GM18870 (cell line): ENCODE measurements around the gene EMP3.
"Not testable (repeated sequence)": the region's sequence is repeated elsewhere in the genome, so short reads cannot be mapped to it uniquely, and the experiment has no call there.

Experiments
- ATAC-seq: cut with Tn5 transposase; IDR thresholded peaks from one replicate; pipeline ENCODE4 v1.9.1; 2021; ENCODE audit warnings: moderate library complexity; ENCODE audit not compliant: unreplicated experiment

Gene EMP3

GRCh38 chr19:48325265-48325910, at the start of gene EMP3:
EMP3 (plus strand) TSS chr19:48325552; CDS start chr19:48326845, 1,293 bp downstream.
- no peak for ATAC-seq

- ATAC-seq, result no peak
Observed at GRCh38 chr19:48279747-48280146, 45.6 kb upstream of the EMP3 start.

- no peak for ATAC-seq
Observed at GRCh38 chr19:48283908-48284307, 41.4 kb upstream of the EMP3 start.

GRCh38 chr19:48284896-48285295, 40.5 kb upstream of the EMP3 start:
- no peak for ATAC-seq

- no peak for ATAC-seq
Observed at GRCh38 chr19:48287748-48288147, 37.6 kb upstream of the EMP3 start.

- no peak for ATAC-seq
Observed at GRCh38 chr19:48290401-48290770, 35.0 kb upstream of the EMP3 start.

- no peak for ATAC-seq
Observed at GRCh38 chr19:48290771-48291488, 34.4 kb upstream of the EMP3 start.

GRCh38 chr19:48291489-48291815, 33.9 kb upstream of the EMP3 start:
- not testable (repeated sequence) for ATAC-seq

- ATAC-seq, result no peak
Observed at GRCh38 chr19:48292798-48293197, 32.6 kb upstream of the EMP3 start.

GRCh38 chr19:48295458-48295857, 29.9 kb upstream of the EMP3 start:
- ATAC-seq, result no peak

GRCh38 chr19:48296963-48297734, 28.2 kb upstream of the EMP3 start:
- no peak for ATAC-seq

- no peak for ATAC-seq
Observed at GRCh38 chr19:48297975-48298374, 27.4 kb upstream of the EMP3 start.

- no peak for ATAC-seq
Observed at GRCh38 chr19:48301886-48302599, 23.3 kb upstream of the EMP3 start.

- ATAC-seq, result no peak
Observed at GRCh38 chr19:48302600-48302959, 22.8 kb upstream of the EMP3 start.

- ATAC-seq, result no peak
Observed at GRCh38 chr19:48303367-48303766, 22.0 kb upstream of the EMP3 start.

- no peak for ATAC-seq
Observed at GRCh38 chr19:48303866-48304265, 21.5 kb upstream of the EMP3 start.

- no peak for ATAC-seq
Observed at GRCh38 chr19:48308631-48309586, 16.4 kb upstream of the EMP3 start.

GRCh38 chr19:48309731-48310130, 15.6 kb upstream of the EMP3 start:
- not testable (repeated sequence) for ATAC-seq

- no peak for ATAC-seq
Observed at GRCh38 chr19:48310227-48310626, 15.1 kb upstream of the EMP3 start.

GRCh38 chr19:48311384-48311783, 14.0 kb upstream of the EMP3 start:
- no peak for ATAC-seq
